Measurements from ENCODE around the gene INO80C. TPM values are rescaled to one million over a fixed set of nuclear protein-coding genes. Genes with fewer than 3 reads are reported as not detected.

INO80C gene
- total RNA-seq, 4 donors from 2014 or later: 2.8 to 11.9 (median 7.4) TPM

- no peak for TF ChIP-seq CTCF (IDR thresholded peaks at IDR 0.05; ENCODE audit: low read depth)
Measured at GRCh38 chr18:35484034-35484433, 13.7 kb downstream of the INO80C start.

- no peak for TF ChIP-seq CTCF (IDR thresholded peaks at IDR 0.05; ENCODE audit: low read depth)
Measured at GRCh38 chr18:35481960-35482366, 15.8 kb downstream of the INO80C start.

DNA sequence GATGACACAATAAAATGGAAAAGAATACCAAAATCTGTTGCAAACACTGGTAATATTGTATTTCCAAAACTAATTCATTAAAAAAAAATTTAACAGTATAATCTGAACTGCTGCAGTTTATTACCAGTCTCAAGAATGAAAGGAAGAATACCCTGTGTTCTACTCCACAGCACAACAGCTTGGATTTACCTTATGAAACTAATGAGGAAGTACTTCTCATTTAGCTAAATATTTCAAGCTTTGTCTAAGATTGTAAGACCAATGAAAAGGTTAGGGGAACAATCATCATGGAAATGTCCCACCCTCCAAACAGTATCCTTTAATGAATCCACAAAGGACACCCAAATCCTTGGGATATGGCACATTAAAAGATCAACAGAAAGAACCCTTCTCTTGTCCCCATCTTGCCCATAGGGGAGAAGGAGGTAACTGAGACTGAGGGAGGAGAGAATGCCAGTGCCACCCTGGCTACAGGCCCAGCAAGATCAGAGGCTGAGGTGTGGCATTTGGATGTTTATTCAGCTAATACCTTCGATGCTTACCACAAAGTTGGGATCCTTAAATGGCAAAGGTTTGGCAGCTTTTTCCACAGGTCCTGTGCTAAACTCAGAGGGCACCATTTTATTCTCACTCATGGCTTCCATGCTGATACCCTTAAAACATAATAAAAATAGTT, 17.7 kb downstream of the INO80C start:
- TF ChIP-seq CTCF (IDR thresholded peaks at IDR 0.05; ENCODE audit: low read depth): no peak

DNA sequence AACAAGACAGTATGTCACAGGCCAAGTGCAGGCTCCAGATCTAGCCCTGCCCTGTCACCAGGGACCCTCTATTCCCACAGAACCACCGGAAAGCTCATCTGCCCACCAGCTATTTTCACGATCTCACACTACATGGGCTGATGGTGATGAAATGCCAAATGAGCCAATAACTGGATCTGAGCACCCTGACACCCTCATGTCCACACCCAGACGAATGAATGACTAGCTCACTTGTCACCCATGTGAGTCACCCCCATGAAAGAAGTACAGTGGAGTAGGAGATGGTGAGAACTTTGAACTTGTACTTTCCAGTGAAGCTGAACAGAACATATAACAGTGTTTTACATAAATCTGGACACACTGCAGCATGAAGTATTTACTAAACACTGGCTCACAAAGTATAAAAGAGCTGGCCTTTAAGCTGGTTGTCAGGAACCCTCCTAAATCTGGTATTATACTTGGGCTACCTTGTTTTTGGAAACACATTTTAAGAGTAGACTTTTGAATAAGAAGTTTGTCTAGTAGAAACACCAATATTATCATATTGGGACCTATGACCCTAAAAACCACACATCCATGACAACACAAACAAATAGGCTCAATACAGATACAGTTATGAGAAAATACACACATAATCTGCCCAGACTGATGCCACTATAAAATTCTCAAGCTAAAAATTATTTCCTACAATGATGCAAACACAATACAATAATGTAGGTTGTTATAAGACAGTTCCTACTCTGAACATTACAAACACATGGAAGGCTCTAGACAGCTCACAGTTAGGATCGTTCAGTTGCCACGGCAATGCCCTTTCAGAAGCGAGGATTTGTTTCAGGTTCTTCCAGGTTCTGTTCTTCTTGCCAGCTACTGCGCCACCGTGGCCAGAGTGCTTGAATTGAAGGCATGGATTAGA, 19.0 kb downstream of the INO80C start:
- no peak for TF ChIP-seq CTCF (IDR thresholded peaks at IDR 0.05; ENCODE audit: low read depth)

DNA sequence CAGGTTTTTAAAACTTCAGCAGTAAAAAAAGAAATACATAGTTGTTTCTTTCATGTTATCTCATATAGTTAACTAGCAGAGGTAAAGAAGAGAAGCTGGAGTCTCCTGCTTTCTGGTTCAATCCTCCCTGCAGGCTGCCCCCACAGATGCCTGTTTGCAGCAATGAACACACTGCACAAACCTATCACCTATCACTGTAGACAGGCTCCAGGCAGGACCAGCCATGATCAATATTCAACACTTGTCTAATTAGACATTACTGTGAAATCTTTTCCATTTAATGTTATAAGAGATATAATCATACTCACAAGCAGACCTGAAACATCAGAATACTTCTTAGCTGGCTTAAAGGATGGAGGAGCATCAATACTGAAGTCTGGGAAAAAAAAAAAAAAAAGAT, 19.8 kb downstream of the INO80C start:
- TF ChIP-seq CTCF (IDR thresholded peaks at IDR 0.05; ENCODE audit: low read depth): no peak

- TF ChIP-seq CTCF (IDR thresholded peaks at IDR 0.05; ENCODE audit: low read depth): no peak
Measured at GRCh38 chr18:35477497-35477896, 20.3 kb downstream of the INO80C start.

- TF ChIP-seq CTCF (IDR thresholded peaks at IDR 0.05; ENCODE audit: low read depth): no peak
Measured at GRCh38 chr18:35474884-35475283, 22.9 kb downstream of the INO80C start.

Data from subcutaneous adipose tissue (tissue), 4 donors.